Fibroblast of the aortic adventitia (primary cell): ENCODE results near the gene PTPRG. TPM values are rescaled to one million over a fixed set of nuclear protein-coding genes. Genes with fewer than 3 reads are reported as not detected.

ENCODE experiments used
- DNase-seq: peaks from one replicate; pipeline ENCODE4 v3.0.0-alpha.2; 2010; ENCODE audit warnings: low read depth
- H3K4me3 ChIP-seq: 2 replicates; pipeline ENCODE4 v1.5.1; 2011; ENCODE audit warnings: low read depth, mild to moderate bottlenecking, control low read depth, low read length, moderate library complexity
- CTCF ChIP-seq: IDR thresholded peaks from 2 replicates; pipeline ENCODE4 v1.5.1; 2011; ENCODE audit warnings: mild to moderate bottlenecking, low read length, control low read depth, inconsistent platforms; ENCODE audit not compliant: insufficient read depth
- total RNA-seq: library from RNA; depleted of rRNA; stranded (reverse); fragments of >200 nt; gene quantifications from 2 replicates; pipeline ENCODE4 v1.2.3, GENCODE V29; 2012; ENCODE audit warnings: low replicate concordance

The PTPRG gene
- total RNA-seq, 1 donor, result 52.0 TPM

GRCh38 chr3:61526308-61526707 is 35.1 kb upstream of the PTPRG start:
- DNase-seq, result no peak
- no peak for TF ChIP-seq CTCF
- H3K4me3 ChIP-seq, result no peak overlapping the region

GRCh38 chr3:61527011-61527410 is 34.4 kb upstream of the PTPRG start:
- DNase-seq, result no peak
- TF ChIP-seq CTCF, result no peak
- no peak overlapping the region for H3K4me3 ChIP-seq

- DNase-seq, result peak; percentile 51
- peak; percentile 65 for TF ChIP-seq CTCF
- no peak overlapping the region for H3K4me3 ChIP-seq
These were observed 31.0 kb upstream of the PTPRG start for GRCh38 chr3:61530355-61530754.

- no peak for TF ChIP-seq CTCF
- DNase-seq, result no peak
- no peak overlapping the region for H3K4me3 ChIP-seq
These were observed 29.8 kb upstream of the PTPRG start for GRCh38 chr3:61531528-61531927.

- no peak for DNase-seq
- TF ChIP-seq CTCF, result no peak
- no peak overlapping the region for H3K4me3 ChIP-seq
These were observed 28.5 kb upstream of the PTPRG start for GRCh38 chr3:61532739-61533500.

- no peak overlapping the region for H3K4me3 ChIP-seq
- TF ChIP-seq CTCF, result no peak
- no peak for DNase-seq
These were observed 25.5 kb upstream of the PTPRG start for GRCh38 chr3:61535826-61536225.

GRCh38 chr3:61537366-61537765 is 24.0 kb upstream of the PTPRG start:
- no peak for TF ChIP-seq CTCF
- DNase-seq, result peak; percentile 7
- H3K4me3 ChIP-seq, result no peak overlapping the region
